HuH-7 (cell line): ENCODE measurements around the gene SETD2.
"Not testable (repeated sequence)": the region's sequence is repeated elsewhere in the genome, so short reads cannot be mapped to it uniquely, and the experiment has no call there.

Experiments used
- DNase-seq: peaks from one replicate; pipeline ENCODE4 v3.0.0; 2011; ENCODE audit warnings: low spot score

SETD2 gene, protein sequence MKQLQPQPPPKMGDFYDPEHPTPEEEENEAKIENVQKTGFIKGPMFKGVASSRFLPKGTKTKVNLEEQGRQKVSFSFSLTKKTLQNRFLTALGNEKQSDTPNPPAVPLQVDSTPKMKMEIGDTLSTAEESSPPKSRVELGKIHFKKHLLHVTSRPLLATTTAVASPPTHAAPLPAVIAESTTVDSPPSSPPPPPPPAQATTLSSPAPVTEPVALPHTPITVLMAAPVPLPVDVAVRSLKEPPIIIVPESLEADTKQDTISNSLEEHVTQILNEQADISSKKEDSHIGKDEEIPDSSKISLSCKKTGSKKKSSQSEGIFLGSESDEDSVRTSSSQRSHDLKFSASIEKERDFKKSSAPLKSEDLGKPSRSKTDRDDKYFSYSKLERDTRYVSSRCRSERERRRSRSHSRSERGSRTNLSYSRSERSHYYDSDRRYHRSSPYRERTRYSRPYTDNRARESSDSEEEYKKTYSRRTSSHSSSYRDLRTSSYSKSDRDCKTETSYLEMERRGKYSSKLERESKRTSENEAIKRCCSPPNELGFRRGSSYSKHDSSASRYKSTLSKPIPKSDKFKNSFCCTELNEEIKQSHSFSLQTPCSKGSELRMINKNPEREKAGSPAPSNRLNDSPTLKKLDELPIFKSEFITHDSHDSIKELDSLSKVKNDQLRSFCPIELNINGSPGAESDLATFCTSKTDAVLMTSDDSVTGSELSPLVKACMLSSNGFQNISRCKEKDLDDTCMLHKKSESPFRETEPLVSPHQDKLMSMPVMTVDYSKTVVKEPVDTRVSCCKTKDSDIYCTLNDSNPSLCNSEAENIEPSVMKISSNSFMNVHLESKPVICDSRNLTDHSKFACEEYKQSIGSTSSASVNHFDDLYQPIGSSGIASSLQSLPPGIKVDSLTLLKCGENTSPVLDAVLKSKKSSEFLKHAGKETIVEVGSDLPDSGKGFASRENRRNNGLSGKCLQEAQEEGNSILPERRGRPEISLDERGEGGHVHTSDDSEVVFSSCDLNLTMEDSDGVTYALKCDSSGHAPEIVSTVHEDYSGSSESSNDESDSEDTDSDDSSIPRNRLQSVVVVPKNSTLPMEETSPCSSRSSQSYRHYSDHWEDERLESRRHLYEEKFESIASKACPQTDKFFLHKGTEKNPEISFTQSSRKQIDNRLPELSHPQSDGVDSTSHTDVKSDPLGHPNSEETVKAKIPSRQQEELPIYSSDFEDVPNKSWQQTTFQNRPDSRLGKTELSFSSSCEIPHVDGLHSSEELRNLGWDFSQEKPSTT (N-terminal part only)

DNA sequence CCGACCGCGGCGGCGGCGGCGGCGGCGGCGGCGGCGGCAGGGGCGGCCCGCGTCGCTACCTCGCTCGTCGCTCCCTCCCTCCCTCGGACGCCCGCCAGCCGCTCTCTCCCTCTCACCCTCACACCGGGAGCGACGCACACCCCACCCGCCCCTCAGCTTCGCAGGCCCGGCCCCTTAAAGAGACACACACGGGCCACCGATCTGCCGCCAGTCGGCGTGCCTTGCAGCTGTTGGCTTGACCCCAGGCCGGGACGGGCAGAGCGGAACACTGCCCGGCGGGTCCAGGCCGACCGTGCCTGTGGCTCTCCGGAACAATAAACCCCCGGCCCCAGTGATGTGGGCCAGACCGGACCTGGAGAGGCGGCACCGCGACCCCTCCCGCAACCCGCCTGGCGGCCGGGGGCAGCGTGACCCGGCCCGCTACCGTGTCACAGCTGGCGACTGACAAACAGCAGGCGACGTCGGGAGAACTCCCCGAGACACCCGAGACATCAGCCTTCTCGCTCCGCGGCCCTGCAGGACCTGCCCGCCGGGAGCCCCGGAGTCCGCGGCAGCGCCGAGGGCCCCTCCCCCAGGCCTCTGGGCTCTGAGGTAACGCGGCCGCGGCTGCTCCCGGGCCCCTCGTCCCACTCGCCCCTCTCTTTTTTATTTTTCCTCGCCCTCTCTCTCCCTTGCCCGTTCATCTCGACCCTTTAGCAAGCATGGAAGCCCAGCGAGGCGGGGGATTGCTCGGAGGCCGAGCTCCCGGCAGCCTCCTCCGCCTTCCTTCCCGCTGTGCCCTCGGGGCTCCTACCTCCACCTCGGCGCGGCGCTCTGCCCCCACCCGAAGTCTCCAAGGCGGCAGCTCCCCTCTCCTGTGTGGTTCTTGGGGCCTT lies at the start of gene SETD2:
SETD2 (minus strand) TSS at position 107 of the 875 bp plus-strand sequence. CDS start 189 bp downstream, outside the sequence.
- DNase-seq: peak; percentile 96

DNA sequence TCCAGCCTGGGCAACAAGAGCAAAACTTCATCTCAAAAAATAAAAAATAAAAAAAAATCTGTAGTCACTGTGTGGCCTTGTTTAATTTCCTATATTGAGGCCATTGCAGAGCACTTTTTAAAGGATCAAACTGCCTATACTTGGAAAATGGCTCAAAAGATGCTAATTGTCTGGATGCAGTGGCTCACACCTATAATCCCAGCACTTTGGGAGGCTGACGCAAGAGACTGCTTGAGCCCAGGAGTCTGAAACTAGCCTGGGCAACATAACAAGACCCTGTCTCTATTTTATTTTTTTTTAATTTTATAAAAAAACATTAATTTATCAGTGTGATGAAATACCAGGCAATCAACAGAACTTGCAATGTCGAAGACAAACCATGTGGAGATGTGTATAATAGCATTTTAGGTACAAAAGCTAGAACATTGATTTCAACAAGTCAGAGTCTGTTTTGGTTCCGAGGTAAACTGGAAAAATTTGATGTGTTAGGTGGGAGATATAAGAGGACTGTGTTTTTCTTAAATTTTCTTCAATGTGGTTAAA lies 47.0 kb upstream of the SETD2 start:
- no peak for DNase-seq

DNA sequence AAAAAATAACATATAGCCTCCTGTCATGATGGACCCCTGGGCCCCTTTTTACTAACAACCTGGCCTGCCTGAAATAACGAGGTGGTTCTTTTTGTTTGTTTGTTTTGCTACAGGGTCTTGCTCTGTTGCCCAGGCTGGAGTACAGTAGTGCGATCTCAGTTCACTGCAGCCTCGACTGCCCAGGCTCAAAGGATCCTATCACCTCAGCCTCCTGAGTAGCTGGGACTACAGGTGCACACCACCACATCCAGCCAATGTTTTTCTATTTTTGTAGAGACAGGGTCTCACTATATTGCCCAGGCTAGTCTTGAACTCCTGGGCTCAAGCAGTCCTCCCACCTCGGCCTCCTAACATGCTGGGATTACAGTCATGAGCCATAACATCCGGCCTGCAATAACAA lies 42.1 kb upstream of the SETD2 start:
- DNase-seq: not testable (repeated sequence)

DNA sequence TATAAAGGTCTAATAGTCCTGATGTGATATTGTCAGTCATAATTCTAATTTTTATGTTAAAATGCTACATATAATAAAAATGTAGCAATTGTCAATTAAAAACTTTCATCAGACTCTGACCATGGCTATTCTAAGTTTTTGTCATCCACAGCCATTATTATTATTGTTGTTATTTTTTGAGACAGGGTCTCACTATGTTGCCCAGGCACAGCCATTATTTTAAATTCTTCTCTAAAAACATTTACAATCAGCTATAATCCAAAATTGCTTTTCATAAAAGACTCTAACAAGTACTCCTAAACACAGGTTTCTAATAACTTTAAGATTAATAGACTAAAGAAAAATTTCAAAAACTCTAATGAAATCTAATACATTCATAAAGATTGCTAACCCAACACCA lies 41.0 kb upstream of the SETD2 start:
- DNase-seq: no peak

DNA sequence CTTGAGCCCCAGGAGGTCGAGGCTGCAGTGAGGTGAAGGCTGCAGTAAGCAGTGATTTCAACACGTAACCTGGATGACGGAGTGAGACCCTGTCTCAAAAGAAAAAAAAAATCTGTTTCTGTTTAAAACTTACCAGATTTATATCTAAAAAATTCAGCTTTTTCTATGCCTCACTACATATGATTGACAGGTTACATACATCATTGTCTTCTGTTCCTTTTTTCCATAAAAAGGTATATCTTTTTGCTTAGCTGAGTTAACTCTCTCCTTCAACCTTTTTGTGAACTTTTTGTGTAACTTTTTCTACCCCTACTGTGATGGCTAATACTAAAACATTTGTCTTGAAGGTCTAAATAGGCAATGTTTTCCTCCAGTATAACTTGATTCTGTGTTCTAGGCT lies 38.6 kb upstream of the SETD2 start:
- DNase-seq: no peak

DNA sequence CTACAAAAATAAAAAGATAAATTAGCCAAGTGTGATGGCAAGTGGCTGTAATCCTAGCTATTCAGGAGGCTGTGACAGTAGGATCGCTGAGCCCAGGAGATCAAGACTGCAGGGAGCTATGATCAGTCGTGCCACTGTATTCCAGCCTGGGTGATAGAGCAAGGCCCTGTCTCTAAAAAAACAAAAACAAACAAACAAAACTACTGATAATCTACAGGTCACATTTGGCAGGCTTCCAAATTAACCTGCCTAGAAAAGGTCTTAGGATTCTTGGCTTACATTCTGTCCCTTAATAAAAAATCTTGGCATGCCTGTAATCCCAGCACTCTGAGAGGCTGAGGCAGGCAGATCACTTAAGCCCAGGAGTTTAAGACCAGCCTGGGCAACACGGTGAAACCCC lies 33.4 kb upstream of the SETD2 start:
- no peak for DNase-seq

DNA sequence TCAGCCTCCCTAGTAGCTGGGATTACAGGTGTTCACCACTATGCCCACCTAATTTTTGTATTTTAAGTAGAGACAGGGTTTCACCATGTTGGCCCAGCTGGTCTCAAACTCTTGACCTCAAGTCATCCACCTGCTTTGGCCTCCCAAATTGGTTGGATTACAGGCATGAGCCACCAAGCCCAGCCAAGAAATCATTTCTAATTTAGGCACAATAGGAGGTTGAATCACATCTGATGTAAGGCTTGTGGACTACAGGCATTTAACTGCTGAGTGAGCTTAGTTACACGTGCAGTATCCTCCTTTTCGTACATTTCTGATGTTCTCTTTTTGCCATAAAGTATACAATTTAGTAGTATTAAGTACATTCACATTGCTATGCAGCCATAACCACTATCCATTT lies 31.1 kb upstream of the SETD2 start:
- DNase-seq: no peak

DNA sequence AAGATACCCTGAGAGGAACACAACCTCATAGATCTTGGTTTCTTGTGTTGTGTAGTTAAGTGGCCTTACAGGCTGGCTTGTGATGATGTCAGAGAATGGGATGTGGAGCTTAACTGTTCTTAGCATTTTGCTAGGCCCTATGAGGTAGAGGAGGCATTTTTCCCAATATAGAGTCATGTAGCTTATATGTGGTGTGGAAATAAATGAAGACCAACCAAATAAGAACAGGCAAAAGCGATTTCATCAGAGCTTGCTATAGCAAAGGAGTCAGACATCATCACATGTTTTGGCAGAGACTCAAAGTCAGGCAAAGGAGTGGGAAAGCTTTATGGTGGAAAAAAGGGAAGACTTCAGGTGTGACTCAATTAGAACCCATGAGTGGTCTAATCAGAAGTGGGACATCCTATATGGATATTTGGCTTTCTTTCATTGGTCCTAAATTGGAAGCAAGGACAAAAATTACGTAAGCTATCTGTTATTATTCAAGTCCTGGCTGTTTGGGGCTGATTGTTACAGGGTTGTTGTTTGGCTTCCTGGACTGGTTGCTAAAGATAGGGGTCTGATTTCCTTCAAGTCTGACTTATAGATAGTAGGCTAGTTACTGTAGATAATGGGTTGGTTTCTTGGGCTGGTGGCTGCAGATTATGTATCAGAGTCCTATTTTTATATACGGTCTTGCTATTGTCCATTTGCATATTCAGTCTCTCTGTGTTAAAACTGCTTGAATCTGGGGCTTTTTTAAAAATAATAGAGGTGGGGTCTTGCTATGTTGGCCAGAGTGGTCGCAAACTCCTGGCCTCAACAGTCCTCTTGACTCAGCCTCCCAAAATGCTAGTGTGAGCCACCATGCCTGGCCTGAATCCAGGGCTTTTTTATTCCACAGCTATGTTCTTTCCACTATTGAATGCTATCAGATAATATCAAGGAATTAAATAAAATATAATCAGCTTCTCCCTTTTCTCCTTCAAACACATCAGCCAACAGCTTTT lies 30.3 kb upstream of the SETD2 start:
- DNase-seq: no peak

DNA sequence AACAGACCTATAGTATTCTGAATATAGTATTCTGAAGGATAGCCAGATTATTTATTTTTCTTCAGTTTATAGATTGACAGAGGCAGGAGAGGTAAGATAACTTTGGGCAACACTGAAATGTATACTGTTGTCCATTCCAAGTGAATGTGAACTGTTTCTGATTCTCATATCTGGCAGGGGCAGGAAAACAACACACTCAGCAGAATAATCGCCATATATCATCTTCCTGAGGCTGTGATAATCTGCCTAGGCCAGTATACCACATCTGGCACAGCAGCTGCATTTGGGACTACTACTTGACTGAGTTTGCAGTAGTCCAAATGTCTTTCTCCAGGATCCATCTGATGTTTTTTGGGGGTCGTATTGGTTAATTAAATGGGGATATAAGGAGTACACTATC lies 22.4 kb upstream of the SETD2 start:
- DNase-seq: no peak

DNA sequence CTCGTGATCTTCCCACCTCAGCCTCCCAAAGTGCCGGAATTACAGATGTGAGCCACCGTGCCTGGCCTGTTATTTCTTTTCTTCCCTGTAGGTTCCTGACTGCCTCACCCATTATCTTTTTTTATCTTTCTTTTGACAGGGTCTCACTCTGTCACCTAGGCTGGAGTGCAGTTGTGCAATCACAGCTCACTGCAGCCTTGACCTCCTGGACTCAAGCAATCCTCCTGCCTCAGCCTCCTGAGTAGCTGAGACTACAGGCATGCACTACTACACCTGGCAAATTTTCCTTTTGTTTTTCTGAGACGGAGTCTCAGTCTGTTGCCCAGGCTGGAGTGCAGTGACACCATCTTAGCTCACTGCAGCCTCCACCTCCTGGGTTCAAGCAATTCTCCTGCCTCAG lies 17.8 kb upstream of the SETD2 start:
- not testable (repeated sequence) for DNase-seq

DNA sequence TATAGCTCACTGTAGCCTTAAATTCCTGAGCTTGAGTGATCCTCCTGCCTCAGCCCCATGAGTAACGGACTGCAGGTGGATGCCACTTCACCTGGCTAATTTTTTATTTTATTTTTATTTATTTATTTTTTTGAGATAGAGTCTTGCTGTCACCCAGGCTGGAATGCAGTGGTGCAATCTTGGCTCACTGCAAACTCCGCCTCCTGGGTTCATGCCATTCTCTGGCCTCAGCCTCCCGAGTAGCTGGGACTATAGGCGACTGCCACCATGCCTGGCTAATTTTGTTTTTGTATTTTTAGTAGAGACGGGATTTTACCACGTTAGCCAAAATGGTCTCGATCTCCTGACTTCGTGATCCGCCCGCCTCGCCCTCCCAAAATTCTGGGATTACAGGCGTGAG lies 16.1 kb upstream of the SETD2 start:
- DNase-seq: not testable (repeated sequence)

DNA sequence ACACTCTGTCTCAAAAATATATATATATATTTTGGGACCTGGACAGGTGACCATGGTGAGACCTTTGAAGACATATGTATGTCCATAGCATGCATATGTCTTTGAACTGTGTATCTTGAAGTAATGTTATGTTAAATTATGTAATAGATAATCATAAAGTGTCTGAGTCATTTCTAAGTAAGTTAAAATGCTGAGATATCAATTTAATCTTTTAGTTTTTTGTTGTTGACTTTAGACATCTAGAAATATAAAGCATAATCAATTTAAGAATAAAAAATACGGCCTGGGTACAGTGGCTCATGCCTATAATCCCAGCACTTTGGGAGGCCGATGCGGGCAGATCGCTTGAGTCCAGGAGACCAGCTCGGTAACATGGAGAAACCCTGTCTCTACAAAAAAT lies 12.7 kb upstream of the SETD2 start:
- DNase-seq: no peak

DNA sequence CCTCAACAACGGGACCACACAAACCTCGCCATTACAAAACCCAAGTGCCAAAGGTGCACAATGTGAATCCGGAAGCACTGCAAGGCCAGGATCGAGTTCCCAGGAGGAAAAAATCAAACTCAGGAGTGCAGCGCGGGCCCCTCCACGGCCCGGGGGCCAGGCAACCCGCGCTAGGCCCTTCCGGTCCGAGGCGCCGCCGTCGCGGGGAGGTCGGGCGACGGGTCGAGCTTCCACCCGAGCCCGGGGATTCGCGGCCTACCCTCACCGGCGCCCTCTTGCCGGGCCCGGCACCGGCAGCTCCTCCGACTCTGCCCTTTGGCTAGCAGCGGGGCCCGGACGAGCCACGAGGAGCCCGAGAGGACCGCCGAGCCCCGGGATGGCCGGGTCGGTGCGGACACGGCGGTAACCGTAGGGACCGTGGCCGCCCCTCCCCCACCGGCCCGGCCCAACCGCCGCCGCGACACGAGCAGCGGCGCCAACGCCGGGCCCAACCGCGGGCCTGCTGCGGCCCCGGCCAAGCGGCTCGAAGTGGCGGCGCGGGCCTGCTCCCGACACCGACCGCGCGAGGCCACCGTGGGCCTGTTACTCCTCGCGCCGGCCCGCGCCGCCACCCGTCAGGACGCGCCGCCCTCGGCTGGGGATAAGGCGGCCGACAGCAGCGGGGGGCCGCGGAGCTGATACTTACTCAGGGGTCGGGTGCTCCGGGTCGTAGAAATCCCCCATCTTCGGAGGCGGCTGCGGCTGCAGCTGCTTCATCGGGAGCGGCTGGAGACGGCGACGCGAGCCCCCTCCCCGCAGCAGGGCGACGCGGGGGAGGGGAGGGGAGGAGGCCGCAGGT lies 525 bp downstream of the SETD2 start:
- peak; percentile 54 for DNase-seq

DNA sequence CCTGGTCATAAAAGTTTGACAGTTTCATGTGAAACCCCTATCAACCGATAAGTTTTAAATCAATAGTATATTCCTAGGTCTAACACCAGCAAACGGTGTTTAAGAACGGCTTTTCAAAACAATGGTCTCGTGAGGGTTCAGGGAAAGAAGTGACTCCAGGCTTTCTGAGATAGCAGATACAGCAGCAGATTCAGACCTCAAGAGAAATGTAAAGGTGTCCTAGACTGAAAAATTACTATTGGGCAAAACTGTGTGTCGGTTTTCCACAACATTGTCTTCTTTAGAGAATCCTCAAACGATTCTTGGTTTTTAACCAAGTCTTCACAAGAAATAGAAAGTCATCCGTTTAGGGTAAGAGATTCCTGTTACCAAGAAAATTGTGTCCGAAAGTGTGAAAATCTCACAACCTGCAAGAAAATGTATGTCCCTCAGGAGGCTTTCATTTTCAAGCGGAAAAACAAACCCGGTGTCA lies 1.2 kb downstream of the SETD2 start:
- DNase-seq: no peak

DNA sequence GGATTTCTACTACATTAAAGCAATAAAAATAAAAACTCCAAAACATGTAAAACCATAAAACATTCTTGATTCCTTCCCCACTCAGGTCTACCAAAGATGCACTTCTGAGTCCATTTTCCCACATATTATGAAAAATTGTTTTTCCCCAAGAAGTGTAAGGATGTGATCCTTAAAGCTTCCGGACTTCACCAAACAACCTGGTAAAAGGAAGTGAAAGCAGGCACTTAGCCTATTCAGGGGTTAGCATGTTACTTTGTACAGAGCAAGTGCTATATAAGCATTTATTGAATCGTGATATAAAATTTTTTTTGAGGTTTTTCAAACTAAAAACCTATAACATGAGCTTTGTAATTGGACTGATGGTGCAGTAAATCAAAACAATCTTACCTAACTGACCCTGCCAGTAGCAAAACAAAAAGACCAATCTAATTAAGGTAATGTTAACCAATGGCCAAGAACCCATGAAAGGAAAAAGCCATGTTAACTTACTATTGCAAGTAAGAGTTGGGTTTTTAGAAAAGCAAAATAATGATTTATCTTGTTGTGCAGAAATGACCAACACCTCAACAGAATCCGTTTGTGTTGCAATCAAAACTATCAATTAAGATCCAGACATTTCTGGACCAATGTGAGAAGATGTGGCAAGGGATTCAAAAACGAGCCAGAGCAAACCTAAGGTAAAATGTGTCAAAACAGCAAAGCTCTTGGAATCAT lies 1.8 kb downstream of the SETD2 start:
- DNase-seq: no peak

DNA sequence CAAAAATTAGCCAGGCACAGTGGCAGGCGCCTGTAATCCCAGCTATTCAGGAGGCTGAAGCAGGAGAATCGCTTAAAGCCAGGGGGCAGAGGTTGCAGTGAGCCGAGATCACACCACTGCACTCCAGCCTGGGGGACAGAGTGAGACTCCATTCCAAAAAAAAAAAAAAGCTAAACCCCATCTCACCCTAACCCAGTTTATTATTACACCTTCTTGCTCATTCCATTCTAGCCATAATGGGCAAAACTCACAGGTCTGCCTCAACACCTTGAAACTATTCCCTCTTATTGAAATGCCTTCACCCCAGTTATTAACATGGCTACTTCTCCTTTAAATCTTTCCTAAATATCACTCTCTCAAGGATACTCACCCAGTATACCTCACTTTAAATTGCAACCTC lies 4.1 kb downstream of the SETD2 start:
- DNase-seq: no peak

DNA sequence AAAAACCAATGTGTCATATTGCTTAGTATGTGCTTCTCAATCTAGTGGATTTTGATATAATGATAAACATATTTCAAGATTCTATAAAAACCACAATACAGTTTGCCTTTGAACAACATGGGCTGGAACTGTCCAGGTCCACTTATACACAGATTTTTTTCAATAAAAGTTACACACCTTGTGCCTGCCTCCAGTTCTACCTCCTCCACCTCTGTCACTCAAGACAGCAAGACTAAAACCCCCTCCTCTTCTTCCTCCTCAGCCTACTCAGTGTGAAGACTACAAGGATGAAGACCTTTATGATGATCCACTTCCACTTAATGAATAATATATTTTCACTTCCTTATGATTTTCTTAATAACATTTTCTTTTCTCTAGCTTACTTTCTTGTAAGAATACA lies 5.7 kb downstream of the SETD2 start:
- DNase-seq: no peak

DNA sequence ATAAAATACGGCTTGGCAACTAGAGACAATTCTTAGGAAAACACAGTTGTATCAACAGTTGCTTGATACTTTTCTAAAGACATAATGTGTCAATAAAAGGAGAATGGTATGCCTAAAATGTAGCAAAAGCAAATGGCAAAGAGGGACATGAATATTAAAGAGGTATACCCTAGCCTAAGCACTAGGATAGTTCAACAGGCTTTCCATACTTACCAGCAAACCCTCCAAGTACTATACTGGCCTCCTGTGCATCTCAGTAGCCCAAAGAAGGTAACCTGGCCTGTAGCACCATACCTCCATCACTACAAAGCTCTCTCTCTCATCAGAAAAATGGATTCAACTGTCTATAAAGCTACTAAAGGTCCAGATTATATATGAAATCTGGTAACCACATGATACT lies 7.5 kb downstream of the SETD2 start:
- no peak for DNase-seq
